Neural cell (in vitro differentiated cells): Measurements from ENCODE around the gene BRF1. TPM values are rescaled to one million over a fixed set of nuclear protein-coding genes. Genes with fewer than 3 reads are reported as not detected.

ENCODE experiments used
- H2AFZ ChIP-seq: fragments of 200-600, 300-800 bp; sonication (generic), shearing (Covaris generic); 2 replicates; pipeline ENCODE4 v1.6.0; 2014; ENCODE audit warnings: low read depth, mild to moderate bottlenecking, antibody characterized with exemption, low read length, moderate library complexity
- H3F3A ChIP-seq: fragments of 200-600 bp; shearing (Covaris generic); 2 replicates; pipeline ENCODE4 v1.6.1; 2016; ENCODE audit warnings: mild to moderate bottlenecking, moderate library complexity, mixed read lengths, antibody characterized with exemption, low read length; ENCODE audit not compliant: insufficient read depth, poor library complexity, severe bottlenecking
- H3K27ac ChIP-seq: fragments of 200-600, 300-800 bp; sonication (generic), shearing (Covaris generic); 2 replicates; pipeline ENCODE4 v1.5.1; 2014; ENCODE audit warnings: mild to moderate bottlenecking, low read length, moderate library complexity
- H3K27me3 ChIP-seq: fragments of 300-800, 200-600 bp; sonication (generic), shearing (Covaris generic); 2 replicates; pipeline ENCODE4 v1.6.0; 2014; ENCODE audit warnings: mild to moderate bottlenecking, low read depth, low read length, moderate library complexity; ENCODE audit not compliant: insufficient read depth
- H3K36me3 ChIP-seq: fragments of 300-800, 200-600 bp; sonication (generic), shearing (Covaris generic); 2 replicates; pipeline ENCODE4 v1.5.1; 2014; ENCODE audit warnings: mild to moderate bottlenecking, antibody characterized with exemption, low read length, moderate library complexity; ENCODE audit not compliant: insufficient read depth
- H3K4me2 ChIP-seq: fragments of 300-800, 200-600 bp; sonication (generic), shearing (Covaris generic); 2 replicates; pipeline ENCODE4 v1.6.0; 2014; ENCODE audit warnings: mild to moderate bottlenecking, low read length
- H3K4me3 ChIP-seq: fragments of 300-800, 200-600 bp; sonication (generic), shearing (Covaris generic); 2 replicates; pipeline ENCODE4 v1.5.1; 2014; ENCODE audit warnings: mild to moderate bottlenecking, low read length, moderate library complexity
- H3K79me2 ChIP-seq: fragments of 200-600 bp; shearing (Covaris generic); replicated peaks from 2 replicates; pipeline ENCODE4 v1.6.0; 2014; ENCODE audit warnings: mild to moderate bottlenecking, low read length, moderate library complexity; ENCODE audit not compliant: insufficient read depth
- H3K9ac ChIP-seq: fragments of 300-800, 200-600 bp; sonication (generic), shearing (Covaris generic); 2 replicates; pipeline ENCODE4 v1.6.1; 2016; ENCODE audit warnings: mild to moderate bottlenecking, low read length, mixed read lengths
- H3K9me2 ChIP-seq: fragments of 200-600 bp; shearing (Covaris generic); 2 replicates; pipeline ENCODE4 v1.6.1; 2016; ENCODE audit warnings: mild to moderate bottlenecking, low read length, mixed read lengths; ENCODE audit not compliant: insufficient read depth
- H3K9me3 ChIP-seq: fragments of 200-600, 300-800 bp; sonication (generic), shearing (Covaris generic); 2 replicates; pipeline ENCODE4 v1.6.1; 2016; ENCODE audit warnings: mild to moderate bottlenecking, mixed run types, low read length, moderate library complexity, mixed read lengths
- H4K20me1 ChIP-seq: fragments of 200-600 bp; shearing (Covaris generic); 2 replicates; pipeline ENCODE4 v1.6.1; 2016; ENCODE audit warnings: mild to moderate bottlenecking, mixed run types; ENCODE audit not compliant: insufficient read depth
- CTCF ChIP-seq: fragments of 450-650 bp; IDR thresholded peaks from 2 replicates; pipeline ENCODE4 v1.5.1; 2014; ENCODE audit warnings: antibody characterized with exemption, mild to moderate bottlenecking, moderate library complexity; ENCODE audit not compliant: poor library complexity, severe bottlenecking
- EP300 ChIP-seq: fragments of 450-650 bp; conservative IDR thresholded peaks from 2 replicates; pipeline ENCODE4 v1.6.1; 2014; ENCODE audit warnings: antibody characterized with exemption, mild to moderate bottlenecking, moderate library complexity; ENCODE audit not compliant: poor library complexity, severe bottlenecking
- EZH2 ChIP-seq: fragments of 200-600, 300-800 bp; shearing (Covaris generic), sonication (generic); IDR thresholded peaks from 2 replicates; pipeline ENCODE4 v1.6.1; 2014; ENCODE audit warnings: antibody characterized with exemption, low read length, borderline replicate concordance, mild to moderate bottlenecking; ENCODE audit not compliant: insufficient read depth, poor library complexity, severe bottlenecking
- MXI1 ChIP-seq: fragments of 450-650 bp; conservative IDR thresholded peaks from 2 replicates; pipeline ENCODE4 v1.6.1; 2014; ENCODE audit warnings: antibody characterized with exemption, mild to moderate bottlenecking; ENCODE audit not compliant: poor library complexity, severe bottlenecking
- POLR2AphosphoS5 ChIP-seq: IDR thresholded peaks from 2 replicates; pipeline ENCODE4 v1.6.1; 2012
- RAD21 ChIP-seq: fragments of 450-650 bp; conservative IDR thresholded peaks from 2 replicates; pipeline ENCODE4 v1.6.1; 2014; ENCODE audit warnings: antibody characterized with exemption, mild to moderate bottlenecking, moderate library complexity
- REST ChIP-seq: IDR thresholded peaks from 2 replicates; pipeline ENCODE4 v1.6.1; 2012; ENCODE audit warnings: borderline replicate concordance
- SMC3 ChIP-seq: fragments of 450-650 bp; conservative IDR thresholded peaks from 2 replicates; pipeline ENCODE4 v1.6.1; 2014; ENCODE audit warnings: antibody characterized with exemption, mild to moderate bottlenecking, moderate library complexity; ENCODE audit not compliant: poor library complexity
- TAF1 ChIP-seq: IDR thresholded peaks from 2 replicates; pipeline ENCODE4 v1.6.1; 2012; ENCODE audit warnings: low read depth
- polyA plus RNA-seq: library from polyadenylated mRNA; depleted of rRNA; stranded (reverse); fragments of >200 nt; gene quantifications from 2 replicates; pipeline ENCODE4 v1.2.3, GENCODE V29; 2014

BRF1 gene
- polyA plus RNA-seq, 1 donor from 2014 or later: 69.4 TPM

- Histone ChIP-seq H3K9me3 (no peaks in the 10 kb centered on the region), H3K27ac (no peak overlapping the region), H3K36me3 (peaks cover 6% of the 10 kb centered on the region), H3K4me3 (no peak overlapping the region), H3K27me3 (no peaks in the 10 kb centered on the region), H3K9ac (no peak overlapping the region), H4K20me1 (peaks cover 18% of the 10 kb centered on the region), H3F3A (no peaks in the 10 kb centered on the region), H3K4me2 (no peak overlapping the region), H2AFZ (no peak overlapping the region), H3K79me2 (peaks cover 57% of the 10 kb centered on the region), H3K9me2 (no peaks in the 10 kb centered on the region)
- TF ChIP-seq REST: no peak
- no peak for TF ChIP-seq EP300
- TF ChIP-seq EZH2: no peak
- no peak for TF ChIP-seq CTCF
- no peak for TF ChIP-seq TAF1
- no peak for TF ChIP-seq SMC3
- no peak for TF ChIP-seq RAD21
- TF ChIP-seq POLR2AphosphoS5: no peak
- TF ChIP-seq MXI1: no peak
Measured at GRCh38 chr14:105324080-105324778, 23.4 kb upstream of the BRF1 start.

GRCh38 chr14:105323663-105324062 is 22.9 kb upstream of the BRF1 start:
- Histone ChIP-seq H3K27ac (no peak overlapping the region), H3K36me3 (peaks cover 6% of the 10 kb centered on the region), H3F3A (no peaks in the 10 kb centered on the region), H3K9ac (no peak overlapping the region), H3K9me3 (no peaks in the 10 kb centered on the region), H3K9me2 (no peaks in the 10 kb centered on the region), H3K27me3 (no peaks in the 10 kb centered on the region), H4K20me1 (peaks cover 14% of the 10 kb centered on the region), H2AFZ (no peak overlapping the region), H3K4me2 (no peak overlapping the region), H3K79me2 (peaks cover 51% of the 10 kb centered on the region), H3K4me3 (no peak overlapping the region)
- TF ChIP-seq SMC3: no peak
- no peak for TF ChIP-seq EZH2
- no peak for TF ChIP-seq POLR2AphosphoS5
- TF ChIP-seq CTCF: no peak
